ENCODE measurements around the gene KYAT1.

KYAT1 gene

GRCh38 chr9:128898845-128899565 is 17.3 kb upstream of the KYAT1 start:
- no peaks in the 10 kb centered on the region for H3K9me3 ChIP-seq (ENCODE audit: control insufficient read depth, low read length)
- 94 to 97% methylated on average over 18 of the region's 18 CpGs for WGBS, 2 experiments
- H3K4me1 ChIP-seq (ENCODE audit: control insufficient read depth, insufficient read depth, low read length): peaks cover 4% of the 10 kb centered on the region
- no peaks in the 10 kb centered on the region for H3K27me3 ChIP-seq (ENCODE audit: control insufficient read depth, insufficient read depth, low read length, poor library complexity, severe bottlenecking)
- no peak overlapping the region for H3K4me3 ChIP-seq (ENCODE audit: insufficient read depth, low read depth, low read length)
- H3K27ac ChIP-seq (ENCODE audit: insufficient read depth, low read depth, low read length, poor library complexity, severe bottlenecking): no peak overlapping the region
- H3K36me3 ChIP-seq (ENCODE audit: control insufficient read depth, insufficient read depth, low read length): no peaks in the 10 kb centered on the region

- Histone ChIP-seq H3K4me1 (ENCODE audit: control insufficient read depth, insufficient read depth, low read length) (peaks cover 4% of the 10 kb centered on the region), H3K27ac (ENCODE audit: insufficient read depth, low read depth, low read length, poor library complexity, severe bottlenecking) (no peak overlapping the region), H3K4me3 (ENCODE audit: insufficient read depth, low read depth, low read length) (no peak overlapping the region), H3K9me3 (ENCODE audit: control insufficient read depth, low read length) (no peaks in the 10 kb centered on the region), H3K27me3 (ENCODE audit: control insufficient read depth, insufficient read depth, low read length, poor library complexity, severe bottlenecking) (no peaks in the 10 kb centered on the region), H3K36me3 (ENCODE audit: control insufficient read depth, insufficient read depth, low read length) (no peaks in the 10 kb centered on the region)
- WGBS, 2 experiments: 91 to 95% methylated on average over 5 of the region's 5 CpGs
These were observed 16.6 kb upstream of the KYAT1 start for GRCh38 chr9:128898382-128898781.

GRCh38 chr9:128895556-128895955 is 13.8 kb upstream of the KYAT1 start:
- WGBS, 2 experiments: 17 to 30% methylated on average over 4 of the region's 4 CpGs
- Histone ChIP-seq H3K27ac (ENCODE audit: insufficient read depth, low read depth, low read length, poor library complexity, severe bottlenecking) (no peak overlapping the region), H3K4me1 (ENCODE audit: control insufficient read depth, insufficient read depth, low read length) (peaks cover 4% of the 10 kb centered on the region), H3K36me3 (ENCODE audit: control insufficient read depth, insufficient read depth, low read length) (peaks cover 10% of the 10 kb centered on the region), H3K9me3 (ENCODE audit: control insufficient read depth, low read length) (no peaks in the 10 kb centered on the region), H3K27me3 (ENCODE audit: control insufficient read depth, insufficient read depth, low read length, poor library complexity, severe bottlenecking) (no peaks in the 10 kb centered on the region), H3K4me3 (ENCODE audit: insufficient read depth, low read depth, low read length) (no peak overlapping the region)

- peaks cover 10% of the 10 kb centered on the region for H3K36me3 ChIP-seq (ENCODE audit: control insufficient read depth, insufficient read depth, low read length)
- H3K4me1 ChIP-seq (ENCODE audit: control insufficient read depth, insufficient read depth, low read length): peaks cover 4% of the 10 kb centered on the region
- H3K4me3 ChIP-seq (ENCODE audit: insufficient read depth, low read depth, low read length): no peak overlapping the region
- no peaks in the 10 kb centered on the region for H3K27me3 ChIP-seq (ENCODE audit: control insufficient read depth, insufficient read depth, low read length, poor library complexity, severe bottlenecking)
- no peak overlapping the region for H3K27ac ChIP-seq (ENCODE audit: insufficient read depth, low read depth, low read length, poor library complexity, severe bottlenecking)
- H3K9me3 ChIP-seq (ENCODE audit: control insufficient read depth, low read length): no peaks in the 10 kb centered on the region
- WGBS, 2 experiments: 80 to 94% methylated on average over 2 of the region's 2 CpGs
These were observed 13.0 kb upstream of the KYAT1 start for GRCh38 chr9:128894764-128895163.

- 92% methylated on average over 8 of the region's 8 CpGs for WGBS, 2 experiments
- no peak overlapping the region for H3K4me3 ChIP-seq (ENCODE audit: insufficient read depth, low read depth, low read length)
- H3K9me3 ChIP-seq (ENCODE audit: control insufficient read depth, low read length): no peaks in the 10 kb centered on the region
- H3K4me1 ChIP-seq (ENCODE audit: control insufficient read depth, insufficient read depth, low read length): peaks cover 4% of the 10 kb centered on the region
- H3K36me3 ChIP-seq (ENCODE audit: control insufficient read depth, insufficient read depth, low read length): peaks cover 13% of the 10 kb centered on the region
- H3K27ac ChIP-seq (ENCODE audit: insufficient read depth, low read depth, low read length, poor library complexity, severe bottlenecking): no peak overlapping the region
- no peaks in the 10 kb centered on the region for H3K27me3 ChIP-seq (ENCODE audit: control insufficient read depth, insufficient read depth, low read length, poor library complexity, severe bottlenecking)
These were observed 11.6 kb upstream of the KYAT1 start for GRCh38 chr9:128893354-128893753.

- Histone ChIP-seq H3K4me3 (ENCODE audit: insufficient read depth, low read depth, low read length) (no peak overlapping the region), H3K9me3 (ENCODE audit: control insufficient read depth, low read length) (no peaks in the 10 kb centered on the region), H3K4me1 (ENCODE audit: control insufficient read depth, insufficient read depth, low read length) (peaks cover 8% of the 10 kb centered on the region), H3K27me3 (ENCODE audit: control insufficient read depth, insufficient read depth, low read length, poor library complexity, severe bottlenecking) (no peaks in the 10 kb centered on the region), H3K27ac (ENCODE audit: insufficient read depth, low read depth, low read length, poor library complexity, severe bottlenecking) (no peak overlapping the region), H3K36me3 (ENCODE audit: control insufficient read depth, insufficient read depth, low read length) (peaks cover 13% of the 10 kb centered on the region)
- 91 to 93% methylated on average over 17 of the region's 17 CpGs for WGBS, 2 experiments
These were observed 10.6 kb upstream of the KYAT1 start for GRCh38 chr9:128892221-128892921.

GRCh38 chr9:128891321-128892220 is 9.8 kb upstream of the KYAT1 start:
- H3K9me3 ChIP-seq (ENCODE audit: control insufficient read depth, low read length): no peaks in the 10 kb centered on the region
- peaks cover 8% of the 10 kb centered on the region for H3K4me1 ChIP-seq (ENCODE audit: control insufficient read depth, insufficient read depth, low read length)
- H3K4me3 ChIP-seq (ENCODE audit: insufficient read depth, low read depth, low read length): no peak overlapping the region
- H3K27me3 ChIP-seq (ENCODE audit: control insufficient read depth, insufficient read depth, low read length, poor library complexity, severe bottlenecking): no peaks in the 10 kb centered on the region
- 94% methylated on average over 15 of the region's 15 CpGs for WGBS, 2 experiments
- no peak overlapping the region for H3K27ac ChIP-seq (ENCODE audit: insufficient read depth, low read depth, low read length, poor library complexity, severe bottlenecking)
- peaks cover 18% of the 10 kb centered on the region for H3K36me3 ChIP-seq (ENCODE audit: control insufficient read depth, insufficient read depth, low read length)

- no peak overlapping the region for H3K27ac ChIP-seq (ENCODE audit: insufficient read depth, low read depth, low read length, poor library complexity, severe bottlenecking)
- peaks cover 9% of the 10 kb centered on the region for H3K4me1 ChIP-seq (ENCODE audit: control insufficient read depth, insufficient read depth, low read length)
- peaks cover 23% of the 10 kb centered on the region for H3K36me3 ChIP-seq (ENCODE audit: control insufficient read depth, insufficient read depth, low read length)
These were observed 6.2 kb upstream of the KYAT1 start for GRCh38 chr9:128887914-128888350.

GRCh38 chr9:128887049-128887448 is 5.3 kb upstream of the KYAT1 start:
- 97 to 100% methylated on average over 3 of the region's 3 CpGs for WGBS, 2 experiments
- H3K27me3 ChIP-seq (ENCODE audit: control insufficient read depth, insufficient read depth, low read length, poor library complexity, severe bottlenecking): no peaks in the 10 kb centered on the region
- H3K4me3 ChIP-seq (ENCODE audit: insufficient read depth, low read depth, low read length): no peak overlapping the region
- peaks cover 10% of the 10 kb centered on the region for H3K4me1 ChIP-seq (ENCODE audit: control insufficient read depth, insufficient read depth, low read length)
- H3K36me3 ChIP-seq (ENCODE audit: control insufficient read depth, insufficient read depth, low read length): peaks cover 19% of the 10 kb centered on the region
- H3K9me3 ChIP-seq (ENCODE audit: control insufficient read depth, low read length): no peaks in the 10 kb centered on the region
- H3K27ac ChIP-seq (ENCODE audit: insufficient read depth, low read depth, low read length, poor library complexity, severe bottlenecking): no peak overlapping the region

More at GRCh38 chr9:128887914-128888350, 6.2 kb upstream of the KYAT1 start:
- no peak overlapping the region for H3K4me3 ChIP-seq (ENCODE audit: insufficient read depth, low read depth, low read length)
- H3K9me3 ChIP-seq (ENCODE audit: control insufficient read depth, low read length): no peaks in the 10 kb centered on the region
- no peaks in the 10 kb centered on the region for H3K27me3 ChIP-seq (ENCODE audit: control insufficient read depth, insufficient read depth, low read length, poor library complexity, severe bottlenecking)
- 21 to 24% methylated on average over 9 of the region's 9 CpGs for WGBS, 2 experiments

Measured in ectodermal cell (in vitro differentiated cells).